ENCODE data around the gene ANKDD1A. TPM values are rescaled to one million over a fixed set of nuclear protein-coding genes. Genes with fewer than 3 reads are reported as not detected.

ANKDD1A gene
- total RNA-seq, 3 donors from 2014 or later = 1.4 to 6.7 (median 1.6) TPM

GRCh38 chr15:64997066-64997465 is 85.4 kb downstream of the ANKDD1A start:
- Histone ChIP-seq H3K4me3 (no peak overlapping the region), H3K4me1 (ENCODE audit: low read depth) (no peaks in the 10 kb centered on the region), H3K36me3 (ENCODE audit: low read depth) (no peaks in the 10 kb centered on the region), H3K9me3 (no peaks in the 10 kb centered on the region)
- intact Hi-C loops (cut with DNase I, micrococcal nuclease) = no loop called here
- DNase-seq (no peak), ATAC-seq (no peak)
- no peak for TF ChIP-seq CTCF (IDR thresholded peaks at IDR 0.05)

GRCh38 chr15:64997745-64998375 is 86.2 kb downstream of the ANKDD1A start:
- Histone ChIP-seq H3K4me1 (ENCODE audit: low read depth) (no peaks in the 10 kb centered on the region), H3K4me3 (no peak overlapping the region), H3K9me3 (no peaks in the 10 kb centered on the region), H3K36me3 (ENCODE audit: low read depth) (no peaks in the 10 kb centered on the region)
- DNase-seq = no peak
- TF ChIP-seq CTCF (IDR thresholded peaks at IDR 0.05) = no peak
- intact Hi-C loops (cut with DNase I, micrococcal nuclease) = no loop called here
- no peak for ATAC-seq

GRCh38 chr15:65004993-65005392 is 93.3 kb downstream of the ANKDD1A start:
- DNase-seq (no peak), ATAC-seq (no peak)
- intact Hi-C loops (cut with DNase I, micrococcal nuclease) = no loop called here
- Histone ChIP-seq H3K9me3 (no peaks in the 10 kb centered on the region), H3K36me3 (ENCODE audit: low read depth) (no peaks in the 10 kb centered on the region), H3K4me1 (ENCODE audit: low read depth) (no peaks in the 10 kb centered on the region), H3K4me3 (no peak overlapping the region)
- no peak for TF ChIP-seq CTCF (IDR thresholded peaks at IDR 0.05)

GRCh38 chr15:65006876-65007275 is 95.2 kb downstream of the ANKDD1A start:
- no peak for TF ChIP-seq CTCF (IDR thresholded peaks at IDR 0.05)
- Histone ChIP-seq H3K4me1 (ENCODE audit: low read depth) (no peaks in the 10 kb centered on the region), H3K4me3 (no peak overlapping the region), H3K9me3 (no peaks in the 10 kb centered on the region), H3K36me3 (ENCODE audit: low read depth) (no peaks in the 10 kb centered on the region)
- ATAC-seq (no peak), DNase-seq (no peak)
- intact Hi-C loops (cut with DNase I, micrococcal nuclease) = no loop called here

Other genes with a start within 250 kb of the ANKDD1A start
- 100 to 1,000 TPM in 1 of 3 donors, 1 to 10 TPM in 2; 3.5 to 133 (median 6.3) TPM for gene RBPMS2, start 136.3 kb upstream of the ANKDD1A start, total RNA-seq
- 10 to 100 TPM in 1 of 3 donors, 1 to 10 TPM in 2; 2.6 to 10.4 (median 5.0) TPM for gene PIF1, start 86.3 kb upstream of the ANKDD1A start, total RNA-seq
- gene PLEKHO2, start 70.0 kb upstream of the ANKDD1A start, total RNA-seq = 10 to 100 TPM in 2 of 3 donors, 1 to 10 TPM in 1; 5.8 to 38.9 (median 15.9) TPM
- gene SPG21, start 78.0 kb downstream of the ANKDD1A start, total RNA-seq = 10 to 100 TPM; 60.9 to 90.6 (median 65.9) TPM
- 10 to 100 TPM; 17.5 to 24.0 (median 19.2) TPM for gene MTFMT, start 117.7 kb downstream of the ANKDD1A start, total RNA-seq
- 100 to 1,000 TPM in 1 of 3 donors, 10 to 100 TPM in 2; 70.1 to 157 (median 76.2) TPM for gene SLC51B, start 133.5 kb downstream of the ANKDD1A start, total RNA-seq
- gene RASL12, start 156.1 kb downstream of the ANKDD1A start, total RNA-seq = 10 to 100 TPM in 1 of 3 donors, 1 to 10 TPM in 2; 2.7 to 29.7 (median 8.4) TPM
- under 1 TPM in 1 of 3 donors, not detected in 2; 0.09 TPM for gene KBTBD13, start 164.8 kb downstream of the ANKDD1A start, total RNA-seq
- gene UBAP1L, start 203.3 kb downstream of the ANKDD1A start, total RNA-seq = 1 to 10 TPM; 2.0 to 6.9 (median 3.9) TPM
- gene PDCD7, start 221.9 kb downstream of the ANKDD1A start, total RNA-seq = 10 to 100 TPM; 12.0 to 32.9 (median 13.4) TPM

Data from mucosa of descending colon (tissue), 3 donors.